Measurements from ENCODE around the gene SRCIN1. TPM values are rescaled to one million over a fixed set of nuclear protein-coding genes. Genes with fewer than 3 reads are reported as not detected.
A peak's percentile ranks its signal among the peaks of the same experiment; 100 is the strongest.

Gene SRCIN1
- total RNA-seq, 3 donors from 2014 or later, result 2.3 to 7.0 (median 2.5) TPM

GRCh38 chr17:38579083-38579480, 26.7 kb downstream of the SRCIN1 start:
- H3K36me3 ChIP-seq (ENCODE audit: low read depth), result no peaks in the 10 kb centered on the region
- no peak for TF ChIP-seq CTCF (IDR thresholded peaks at IDR 0.05)
- no peak for ATAC-seq
- intact Hi-C loops (cut with DNase I, micrococcal nuclease), result no loop called here
- no peaks in the 10 kb centered on the region for H3K9me3 ChIP-seq
- no peak overlapping the region for H3K4me3 ChIP-seq
- DNase-seq, result peak in 1 of 3 donors; percentile 35
- H3K4me1 ChIP-seq (ENCODE audit: low read depth), result no peaks in the 10 kb centered on the region

- DNase-seq (peak in 1 of 3 donors; percentile 39), ATAC-seq (no peak)
- intact Hi-C loops (cut with DNase I, micrococcal nuclease), result no loop called here
- no peaks in the 10 kb centered on the region for H3K36me3 ChIP-seq (ENCODE audit: low read depth)
- no peak for TF ChIP-seq CTCF (IDR thresholded peaks at IDR 0.05)
- H3K4me1 ChIP-seq (ENCODE audit: low read depth), result no peaks in the 10 kb centered on the region
- H3K9me3 ChIP-seq, result no peaks in the 10 kb centered on the region
- no peak overlapping the region for H3K4me3 ChIP-seq
Measured at GRCh38 chr17:38578229-38579082, 27.3 kb downstream of the SRCIN1 start.

- Histone ChIP-seq H3K4me3 (no peak overlapping the region), H3K36me3 (ENCODE audit: low read depth) (no peaks in the 10 kb centered on the region), H3K4me1 (ENCODE audit: low read depth) (no peaks in the 10 kb centered on the region), H3K9me3 (no peaks in the 10 kb centered on the region)
- intact Hi-C loops (cut with DNase I, micrococcal nuclease), result no loop called here
- DNase-seq, result no peak
- no peak for TF ChIP-seq CTCF (IDR thresholded peaks at IDR 0.05)
- no peak for ATAC-seq
Measured at GRCh38 chr17:38577645-38578173, 28.0 kb downstream of the SRCIN1 start.

GRCh38 chr17:38577244-38577643, 28.5 kb downstream of the SRCIN1 start:
- DNase-seq (no peak), ATAC-seq (no peak)
- no peak for TF ChIP-seq CTCF (IDR thresholded peaks at IDR 0.05)
- H3K4me3 ChIP-seq, result no peak overlapping the region
- intact Hi-C loops (cut with DNase I, micrococcal nuclease), result no loop called here
- no peaks in the 10 kb centered on the region for H3K36me3 ChIP-seq (ENCODE audit: low read depth)
- H3K4me1 ChIP-seq (ENCODE audit: low read depth), result no peaks in the 10 kb centered on the region
- H3K9me3 ChIP-seq, result no peaks in the 10 kb centered on the region

GRCh38 chr17:38575781-38576180, 30.0 kb downstream of the SRCIN1 start:
- no peaks in the 10 kb centered on the region for H3K4me1 ChIP-seq (ENCODE audit: low read depth)
- TF ChIP-seq CTCF (IDR thresholded peaks at IDR 0.05), result no peak
- intact Hi-C loops (cut with DNase I, micrococcal nuclease), result no loop called here
- ATAC-seq (no peak), DNase-seq (no peak)
- no peak overlapping the region for H3K4me3 ChIP-seq
- no peaks in the 10 kb centered on the region for H3K36me3 ChIP-seq (ENCODE audit: low read depth)
- no peaks in the 10 kb centered on the region for H3K9me3 ChIP-seq
